ENCODE results near the gene OR2L13.
"Not testable (repeated sequence)": the region's sequence is repeated elsewhere in the genome, so short reads cannot be mapped to it uniquely, and the experiment has no call there.

The OR2L13 gene, protein sequence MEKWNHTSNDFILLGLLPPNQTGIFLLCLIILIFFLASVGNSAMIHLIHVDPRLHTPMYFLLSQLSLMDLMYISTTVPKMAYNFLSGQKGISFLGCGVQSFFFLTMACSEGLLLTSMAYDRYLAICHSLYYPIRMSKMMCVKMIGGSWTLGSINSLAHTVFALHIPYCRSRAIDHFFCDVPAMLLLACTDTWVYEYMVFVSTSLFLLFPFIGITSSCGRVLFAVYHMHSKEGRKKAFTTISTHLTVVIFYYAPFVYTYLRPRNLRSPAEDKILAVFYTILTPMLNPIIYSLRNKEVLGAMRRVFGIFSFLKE

GRCh38 chr1:248094884-248095283 lies at the start of gene OR2L13:
TSS of gene OR2L13 (plus strand) at chr1:248095184. CDS start at chr1:248099376, 4,192 bp downstream.
- no peak for DNase-seq

GRCh38 chr1:248045209-248045608 lies 49.8 kb upstream of the OR2L13 start:
- DNase-seq, result no peak

- no peak for DNase-seq
Measured at GRCh38 chr1:248046536-248046935, 48.4 kb upstream of the OR2L13 start, which contains the start of gene OR2L3. TSS of gene OR2L3 (plus strand) at chr1:248046836. CDS start at chr1:248060682, 13,846 bp downstream.

DNA sequence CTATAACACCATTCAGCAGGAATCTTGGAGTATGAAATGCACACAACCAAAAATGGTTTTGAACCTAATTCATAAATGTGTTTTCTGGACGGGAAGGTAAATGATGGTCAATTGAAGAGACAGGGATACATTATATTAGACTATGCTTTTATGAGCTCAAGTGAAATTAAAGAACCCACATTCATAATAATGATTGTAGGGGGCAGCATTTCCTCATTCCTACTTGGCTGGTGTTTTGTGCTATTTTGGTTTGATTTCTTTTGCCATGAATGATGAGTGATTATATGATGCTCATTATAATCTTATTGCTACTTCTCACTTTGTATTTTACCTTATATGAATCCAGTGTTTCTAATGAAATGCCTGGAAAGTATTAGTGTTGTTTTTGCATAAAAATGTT lies 48.0 kb upstream of the OR2L13 start:
- no peak for DNase-seq

DNA sequence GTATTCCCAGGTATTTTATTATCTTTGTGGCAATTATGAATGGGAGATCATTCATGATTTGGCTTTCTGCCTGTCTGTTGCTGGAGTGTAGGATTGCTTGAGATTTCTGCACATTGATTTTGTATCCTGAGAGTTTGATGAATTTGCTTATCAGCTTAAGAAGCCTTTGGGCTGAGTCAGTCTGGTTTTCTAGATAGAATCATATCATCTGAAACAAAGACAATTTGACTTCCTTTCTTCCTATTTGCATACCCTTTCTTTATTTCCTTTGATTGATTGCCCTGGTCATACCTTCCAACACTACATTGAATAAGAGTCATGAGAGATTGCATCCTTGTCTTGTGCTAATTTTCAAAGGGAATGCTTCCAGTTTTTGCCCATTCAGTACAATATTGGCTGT lies 40.3 kb upstream of the OR2L13 start:
- DNase-seq, result no peak

- no peak for DNase-seq
Measured at GRCh38 chr1:248055261-248055660, 39.7 kb upstream of the OR2L13 start.

DNA sequence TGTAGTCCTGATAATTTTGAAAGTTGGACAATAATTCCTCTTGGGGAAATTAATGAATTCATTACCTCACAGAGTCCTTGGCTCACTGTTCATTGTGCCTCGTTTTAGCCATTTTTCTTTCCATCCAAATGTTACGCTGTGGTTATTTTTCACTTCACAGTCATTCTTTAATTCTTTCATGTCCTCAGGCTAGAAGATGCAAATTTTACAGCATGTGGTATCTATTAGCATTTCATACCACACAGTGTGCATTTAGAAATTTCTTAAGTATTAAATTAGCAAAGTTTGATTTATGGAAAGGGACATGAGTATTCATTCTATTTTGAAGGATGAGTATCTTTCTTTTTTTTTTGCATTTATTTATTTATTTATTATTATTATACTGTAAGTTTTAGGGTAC lies 29.9 kb upstream of the OR2L13 start:
- no peak for DNase-seq

DNA sequence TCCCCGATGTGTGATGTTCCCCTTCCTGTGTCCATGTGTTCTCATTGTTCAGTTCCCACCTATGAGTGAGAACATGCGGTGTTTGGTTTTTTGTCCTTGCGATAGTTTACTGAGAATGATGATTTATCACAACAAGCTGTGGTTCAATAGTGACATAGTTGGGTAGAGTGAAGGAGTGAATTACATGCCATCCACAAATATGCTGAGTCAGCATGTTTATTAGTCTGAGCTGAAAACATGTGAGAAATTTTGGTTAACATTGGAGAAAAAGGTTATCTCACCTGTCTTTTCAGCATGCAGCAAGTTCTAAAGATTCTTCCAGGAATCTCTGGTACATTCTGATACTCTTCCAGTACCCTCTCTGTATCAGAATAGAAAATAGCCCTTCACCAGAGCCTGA lies 29.4 kb upstream of the OR2L13 start:
- no peak for DNase-seq

DNA sequence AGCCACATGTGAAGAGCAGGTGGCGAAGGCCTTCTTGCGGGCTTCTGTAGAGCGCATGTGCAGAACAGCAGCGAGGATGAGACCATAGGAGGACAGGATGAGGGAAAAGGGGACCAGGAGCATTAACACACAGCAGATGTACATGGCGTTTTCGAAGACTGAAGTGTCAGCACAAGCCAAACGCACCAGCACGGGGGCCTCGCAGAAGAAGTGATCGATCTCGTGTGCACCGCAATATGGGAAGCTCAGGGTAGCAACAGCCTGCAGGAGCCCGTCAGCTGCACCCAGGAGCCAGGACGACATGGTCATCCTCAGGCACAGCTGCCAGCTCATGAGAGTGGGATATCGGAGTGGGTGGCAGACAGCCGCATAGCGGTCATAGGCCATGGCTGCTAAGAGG lies 11.1 kb upstream of the OR2L13 start:
- DNase-seq, result not testable (repeated sequence)

DNA sequence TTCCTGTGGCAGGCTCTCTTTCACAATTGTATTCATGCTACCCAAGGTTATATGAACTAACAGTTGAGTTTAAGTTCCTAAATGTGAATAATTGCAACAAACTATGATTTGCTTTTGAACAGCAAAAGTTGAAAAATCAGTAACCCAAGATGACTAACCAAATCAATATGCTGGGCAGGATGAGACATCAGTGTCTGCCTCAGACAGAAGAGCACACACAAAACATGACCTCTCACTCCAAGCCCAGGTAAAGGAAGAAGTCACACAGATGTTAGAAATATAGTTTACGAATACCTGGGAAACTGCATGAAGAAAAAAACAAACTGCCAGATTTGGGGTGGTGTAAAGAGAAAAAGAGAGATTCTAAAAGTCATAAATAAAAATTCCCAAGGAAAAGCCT lies 3.5 kb downstream of the OR2L13 start:
- no peak for DNase-seq

DNA sequence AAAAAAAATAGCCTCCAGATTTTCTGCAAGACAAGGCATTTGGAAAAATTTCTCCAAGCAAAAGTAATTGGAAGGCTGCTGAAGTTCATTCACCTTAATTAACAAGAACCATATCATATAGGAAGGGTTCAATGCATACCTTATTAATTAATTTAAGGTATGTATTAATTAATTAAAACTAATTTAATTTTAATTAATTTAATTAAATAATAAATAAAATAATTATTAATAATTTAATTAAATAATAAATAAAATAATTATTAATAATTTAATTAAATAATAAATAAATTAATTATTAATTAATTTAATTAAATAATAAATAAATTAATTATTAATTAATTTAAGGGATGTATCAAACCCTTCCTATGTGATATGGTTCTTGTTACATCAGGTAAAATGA lies 7.9 kb downstream of the OR2L13 start:
- no peak for DNase-seq

DNA sequence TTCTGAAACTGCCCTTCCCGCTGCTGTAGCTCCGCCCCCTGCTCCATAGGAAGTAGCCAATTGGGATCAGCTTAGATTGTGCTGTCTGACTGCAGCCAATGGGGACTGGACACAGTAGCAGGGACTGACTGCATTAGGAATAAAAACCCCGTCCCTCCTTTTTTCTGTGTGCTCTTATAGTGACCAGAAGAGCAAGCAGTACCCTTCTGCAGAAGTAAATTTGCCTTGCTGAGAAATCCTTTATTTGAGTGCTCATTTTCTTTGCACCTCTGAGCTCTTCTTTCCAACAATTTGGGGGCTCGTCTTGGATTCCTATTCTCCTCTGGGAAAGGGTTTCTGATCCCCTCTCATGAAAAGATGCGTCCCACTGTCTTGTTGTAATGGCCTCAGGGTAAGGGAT lies 16.2 kb downstream of the OR2L13 start:
- peak in 1 of 2 experiments; percentile 1 for DNase-seq

GRCh38 chr1:248114890-248115289 lies 19.9 kb downstream of the OR2L13 start:
- no peak for DNase-seq

DNA sequence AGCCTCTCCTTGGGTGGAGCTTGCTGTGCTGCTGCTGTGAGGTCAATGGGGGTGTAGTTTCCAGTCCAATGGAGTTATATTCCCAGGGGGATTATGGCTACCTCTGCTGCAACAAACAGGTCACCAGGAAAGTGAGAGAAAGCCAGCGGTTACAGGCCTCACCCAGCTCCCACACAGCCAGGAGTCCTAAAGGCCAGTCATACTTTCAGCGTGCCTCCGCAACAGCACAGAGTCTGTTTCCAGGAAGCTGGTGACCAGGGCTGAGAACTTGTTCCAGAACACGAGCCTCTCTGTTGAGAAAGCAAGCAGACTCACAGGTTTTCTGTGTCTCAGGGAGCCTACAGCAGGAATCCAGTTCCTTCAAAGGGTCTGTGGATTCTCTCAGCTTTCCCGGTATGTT lies 32.7 kb downstream of the OR2L13 start:
- no peak for DNase-seq

GRCh38 chr1:248136811-248137210 lies 41.8 kb downstream of the OR2L13 start:
- no peak for DNase-seq

DNA sequence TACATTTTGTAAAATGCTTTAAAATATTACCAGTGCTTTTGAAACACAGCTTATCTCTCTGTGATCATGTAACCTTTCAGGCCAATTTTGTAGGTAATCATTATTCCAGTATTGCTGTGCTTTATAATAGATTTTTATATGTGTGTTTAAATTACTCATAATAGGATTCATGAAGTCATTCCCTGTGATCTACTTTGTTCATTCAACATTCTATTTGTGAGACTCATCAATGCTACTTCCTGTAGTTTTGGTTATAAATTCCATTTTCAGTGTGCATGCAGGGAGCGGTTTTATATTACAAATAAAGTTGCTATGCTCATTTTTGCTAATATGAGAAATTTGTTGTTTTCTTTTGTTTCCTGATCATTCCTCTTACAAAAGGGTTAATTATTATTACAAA lies 45.9 kb downstream of the OR2L13 start:
- DNase-seq, result no peak

DNA sequence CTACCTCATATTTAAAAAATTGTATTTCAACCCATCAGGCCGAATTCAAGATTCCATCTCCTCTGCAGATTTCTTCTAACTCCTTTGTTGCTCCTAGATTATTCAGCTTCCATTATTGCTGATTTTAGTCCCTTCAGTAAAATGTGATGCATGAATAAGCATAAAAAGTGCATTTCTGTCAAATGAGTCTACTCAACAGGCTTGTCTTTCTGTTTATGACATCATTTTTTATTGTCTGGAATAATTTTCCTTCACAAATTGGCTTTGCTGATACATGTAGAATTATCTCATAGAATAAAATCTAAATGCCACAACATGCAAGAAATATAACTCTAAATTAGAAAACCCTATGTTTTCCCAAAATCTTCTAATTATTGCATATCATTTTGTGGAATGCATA lies 48.3 kb downstream of the OR2L13 start:
- no peak for DNase-seq

DNA sequence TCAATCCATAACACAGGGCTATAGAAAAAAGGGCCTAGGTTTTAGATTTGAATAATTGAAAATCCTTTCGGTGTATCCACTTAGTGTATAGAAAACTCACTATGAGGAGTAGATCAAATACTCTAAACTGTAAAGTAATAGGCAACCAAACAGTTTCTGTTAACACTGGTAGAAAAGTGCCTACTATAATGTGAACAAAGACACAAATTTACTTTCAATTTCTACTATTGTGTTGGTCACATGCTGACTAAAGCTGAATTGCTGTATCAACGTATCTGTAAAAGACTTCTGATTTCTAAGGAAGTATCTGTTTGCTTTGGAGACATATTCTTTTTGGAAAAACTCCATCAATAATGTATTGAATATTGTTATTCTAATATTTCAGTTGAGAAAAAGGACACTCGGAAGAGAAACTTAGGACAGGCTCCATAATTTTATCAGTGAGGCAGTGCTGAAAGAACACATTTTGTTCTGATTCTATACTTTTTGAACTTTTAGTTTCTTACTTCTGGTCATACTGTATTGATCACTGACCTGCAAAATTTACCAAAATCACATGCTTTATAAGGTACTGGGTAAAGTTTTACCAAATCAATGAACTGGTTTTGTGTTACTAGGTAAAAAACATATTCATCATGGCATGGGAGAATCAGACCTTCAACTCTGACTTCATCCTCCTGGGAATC lies 49.7 kb downstream of the OR2L13 start, which contains the start of gene OR2M5:
OR2M5 (plus strand) TSS at position 636 of the 686 bp plus-strand sequence; CDS start at position 636, 0 bp downstream.
- peak in 1 of 2 experiments; percentile 28 for DNase-seq

Measured in NCI-H2081 (cell line).